Transverse colon (tissue), 4 donors: ENCODE results near the gene SSPN. TPM values are rescaled to one million over a fixed set of nuclear protein-coding genes. Genes with fewer than 3 reads are reported as not detected.

Experiments
- DNase-seq: peaks from one replicate; pipeline ENCODE4 v3.0.0-alpha.2; 2019
- H3K27ac ChIP-seq, 4 donors: fragments of 200-600 bp; sonication (generic); 2 replicates each; pipeline ENCODE4 v1.5.1; 2016 to 2018; ENCODE audit warnings: inconsistent platforms in 4 of 4
- H3K27me3 ChIP-seq: fragments of 200-600 bp; sonication (generic); 2 replicates; pipeline ENCODE4 v1.5.1; 2017; ENCODE audit warnings: inconsistent platforms
- H3K36me3 ChIP-seq, 4 donors: fragments of 200-600 bp; sonication (generic); 2 replicates each; pipeline ENCODE4 v1.5.1; 2017 to 2019; ENCODE audit warnings: inconsistent platforms in 4 of 4
- H3K4me1 ChIP-seq, 4 donors: fragments of 200-600 bp; sonication (generic); 2 replicates each; pipeline ENCODE4 v1.5.1; 2017 to 2020; ENCODE audit warnings: inconsistent platforms in 4 of 4
- H3K4me3 ChIP-seq, 4 donors: fragments of 200-600 bp; sonication (generic); 1 replicate in 1 of 4; 2 replicates in 3 of 4; pipeline versions ENCODE4 v1.5.1 to v1.6.1; 2017 to 2019; ENCODE audit warnings: inconsistent platforms in 4 of 4
- H3K9me3 ChIP-seq, 2 donors: fragments of 200-600 bp; sonication (generic); 2 replicates each; pipeline ENCODE4 v1.5.1; 2017 to 2019; ENCODE audit warnings: inconsistent platforms in 2 of 2
- EP300 ChIP-seq: sonication (generic); formaldehyde crosslinking; IDR thresholded peaks from one replicate; pipeline ENCODE4 v1.6.1; 2017; ENCODE audit warnings: antibody characterized with exemption, low read depth
- POLR2A ChIP-seq: fragments of 450-650 bp; IDR thresholded peaks from one replicate; pipeline ENCODE4 v1.6.1; 2016; ENCODE audit warnings: antibody characterized with exemption, mild to moderate bottlenecking, moderate library complexity
- POLR2AphosphoS5 ChIP-seq, 3 donors: sonication (generic); formaldehyde crosslinking; IDR thresholded peaks; one replicate each; pipeline ENCODE4 v1.6.1; 2016; ENCODE audit warnings: antibody characterized with exemption in 3 of 3
- WGBS, 2 donors: methylation state at CpG; one replicate each; pipeline ENCODE4 v1.1.5; 2018; ENCODE audit warnings: low coverage in 1 of 2; 5-methylcytosine and 5-hydroxymethylcytosine counted together
- in situ Hi-C, 4 donors: fragments of 200-750 bp; cut with MboI; loops; one replicate each; pipeline versions ENCODE4 v1.15.0 to v1.15.1; 2017; ENCODE audit warnings: low sequenced_read_pairs in 3 of 4, low pct_ligation_motif_present in 1 of 4, low pct_unique_long_range_greater_than_20kb in 1 of 4
- intact Hi-C: fragments of 100-400 bp; cut with DNase I; formaldehyde crosslinking; loops from one replicate; pipeline ENCODE4 v1.15.1; 2023; ENCODE audit warnings: low total_unique reads
- total RNA-seq, 4 donors: library from RNA; depleted of rRNA; stranded (reverse); fragments of >200 nt; gene quantifications; one replicate each; pipeline ENCODE4 v1.1.0, GENCODE V29; 2016
- TF ChIP-seq, protein P1 (sequence below), 5 experiments: fragments of 200-600 bp in 3 of 5; fragments of 450-650 bp in 2 of 5; sonication (generic) in 3 of 5; IDR thresholded peaks; 1 replicate in 2 of 5; 2 replicates in 3 of 5; pipeline ENCODE4 v1.5.1; 2016 to 2017; ENCODE audit warnings: antibody characterized with exemption in 5 of 5, inconsistent platforms in 3 of 5, mild to moderate bottlenecking in 2 of 5, moderate library complexity in 1 of 5

SSPN gene
- total RNA-seq, 4 donors from 2014 or later = 4.5 to 103 (median 15.0) TPM

DNA sequence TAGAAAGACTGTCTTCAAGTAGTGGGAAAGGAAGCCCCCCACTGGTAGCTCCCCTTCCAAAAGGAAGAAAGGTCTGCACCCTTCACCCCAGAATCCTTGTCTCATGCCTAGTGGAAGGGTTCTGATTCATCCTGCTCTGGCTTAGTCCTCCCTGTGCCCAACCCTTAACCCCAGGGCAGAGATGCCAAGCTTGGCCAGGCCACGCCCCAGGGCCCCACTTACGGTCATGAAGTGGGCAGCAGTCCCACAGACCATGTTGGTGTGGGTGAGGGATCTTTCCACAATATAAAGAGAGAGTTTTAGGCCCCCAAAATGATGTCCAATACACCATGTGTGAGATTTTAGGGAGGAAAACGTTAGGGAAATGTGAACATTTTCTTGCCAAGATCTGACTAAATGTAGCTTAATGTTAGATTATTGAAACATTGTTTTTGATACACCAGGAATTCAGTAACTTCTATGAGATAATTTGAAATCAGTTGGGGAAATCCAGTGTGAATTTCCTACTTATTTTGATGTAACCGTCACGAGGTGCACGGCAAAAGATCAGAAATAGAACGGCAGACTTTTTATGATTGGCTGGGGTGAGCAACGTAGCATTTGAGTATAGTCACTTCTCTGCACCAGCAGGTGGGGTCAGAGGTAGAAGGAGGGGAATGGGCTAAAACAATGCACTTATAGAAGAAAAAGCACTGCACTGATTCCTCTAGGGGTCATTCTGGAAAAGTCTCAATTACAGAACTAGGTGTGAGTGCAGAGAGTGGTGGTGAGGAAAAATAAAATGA lies 8.2 kb upstream of the SSPN start:
- no peaks in the 10 kb centered on the region for H3K9me3 ChIP-seq
- no peaks in the 10 kb centered on the region for H3K27me3 ChIP-seq
- H3K4me1 ChIP-seq = peaks cover 0 to 3% (median 0%) of the 10 kb centered on the region in 4 donors
- intact Hi-C loops = no loop called here
- no peak for DNase-seq
- H3K27ac ChIP-seq = no peak overlapping the region
- H3K4me3 ChIP-seq = no peak overlapping the region
- TF ChIP-seq, protein P1, sequence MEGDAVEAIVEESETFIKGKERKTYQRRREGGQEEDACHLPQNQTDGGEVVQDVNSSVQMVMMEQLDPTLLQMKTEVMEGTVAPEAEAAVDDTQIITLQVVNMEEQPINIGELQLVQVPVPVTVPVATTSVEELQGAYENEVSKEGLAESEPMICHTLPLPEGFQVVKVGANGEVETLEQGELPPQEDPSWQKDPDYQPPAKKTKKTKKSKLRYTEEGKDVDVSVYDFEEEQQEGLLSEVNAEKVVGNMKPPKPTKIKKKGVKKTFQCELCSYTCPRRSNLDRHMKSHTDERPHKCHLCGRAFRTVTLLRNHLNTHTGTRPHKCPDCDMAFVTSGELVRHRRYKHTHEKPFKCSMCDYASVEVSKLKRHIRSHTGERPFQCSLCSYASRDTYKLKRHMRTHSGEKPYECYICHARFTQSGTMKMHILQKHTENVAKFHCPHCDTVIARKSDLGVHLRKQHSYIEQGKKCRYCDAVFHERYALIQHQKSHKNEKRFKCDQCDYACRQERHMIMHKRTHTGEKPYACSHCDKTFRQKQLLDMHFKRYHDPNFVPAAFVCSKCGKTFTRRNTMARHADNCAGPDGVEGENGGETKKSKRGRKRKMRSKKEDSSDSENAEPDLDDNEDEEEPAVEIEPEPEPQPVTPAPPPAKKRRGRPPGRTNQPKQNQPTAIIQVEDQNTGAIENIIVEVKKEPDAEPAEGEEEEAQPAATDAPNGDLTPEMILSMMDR (IDR thresholded peaks at IDR 0.05) = no peak
- TF ChIP-seq EP300 (no peak), POLR2A (no peak), POLR2AphosphoS5 (IDR thresholded peaks at IDR 0.05) (no peak)
- WGBS, 2 donors = 76 to 77% methylated on average over 5 to 8 of the region's 8 CpGs
- in situ Hi-C loops = no loop called here
- no peaks in the 10 kb centered on the region for H3K36me3 ChIP-seq

DNA sequence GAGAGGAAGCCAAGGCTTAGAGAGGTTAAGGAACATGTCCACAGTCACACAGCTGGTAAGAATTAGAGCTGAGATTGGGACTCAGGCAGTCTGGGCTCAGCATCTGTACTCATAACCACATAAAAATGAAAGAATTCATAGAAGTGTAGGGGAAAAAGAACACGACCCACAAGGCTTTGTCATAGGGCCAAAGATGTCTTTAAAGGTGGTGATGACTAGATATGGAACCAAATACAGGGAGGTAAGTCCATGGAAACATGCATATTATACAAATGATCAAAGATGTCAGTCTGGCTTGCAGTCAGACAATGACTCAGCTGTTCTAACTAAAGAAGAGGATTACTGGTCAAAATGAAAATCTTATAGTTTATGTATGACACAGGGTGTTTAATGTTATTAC lies 7.2 kb upstream of the SSPN start:
- no peak overlapping the region for H3K4me3 ChIP-seq

DNA sequence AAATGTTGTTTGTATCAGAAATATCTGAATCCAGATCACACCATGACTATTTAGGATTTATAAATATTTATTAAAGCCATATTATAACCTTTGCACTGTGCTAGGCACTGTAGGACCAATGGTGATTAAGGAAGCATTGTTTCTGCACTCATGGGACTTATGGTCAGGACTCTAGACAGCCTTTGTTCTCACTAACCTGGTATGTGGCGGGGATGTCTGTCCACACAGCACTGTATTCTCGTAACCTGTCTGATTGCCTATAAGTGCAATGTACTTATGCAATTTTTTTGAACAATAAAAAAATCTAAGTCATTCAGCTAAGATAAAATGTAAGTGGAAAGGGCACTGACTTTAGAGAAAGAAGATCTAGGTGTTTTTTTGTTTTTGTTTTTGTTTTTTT lies 6.7 kb upstream of the SSPN start:
- intact Hi-C loops = no loop called here
- WGBS, 2 donors = 84 to 100% methylated on average over 1 to 2 of the region's 2 CpGs
- Histone ChIP-seq H3K4me1 (peaks cover 0 to 3% (median 0%) of the 10 kb centered on the region in 4 donors), H3K4me3 (no peak overlapping the region), H3K9me3 (no peaks in the 10 kb centered on the region), H3K27ac (no peak overlapping the region), H3K27me3 (no peaks in the 10 kb centered on the region), H3K36me3 (no peaks in the 10 kb centered on the region)
- in situ Hi-C loops = no loop called here
- TF ChIP-seq, protein P1 (IDR thresholded peaks at IDR 0.05) = no peak
- TF ChIP-seq POLR2AphosphoS5 (IDR thresholded peaks at IDR 0.05) (no peak), POLR2A (no peak), EP300 (no peak)
- DNase-seq = no peak

More for the DNA sequence above, 7.2 kb upstream of the SSPN start:
- Histone ChIP-seq H3K4me1 (peaks cover 0 to 3% (median 0%) of the 10 kb centered on the region in 4 donors), H3K9me3 (no peaks in the 10 kb centered on the region), H3K36me3 (no peaks in the 10 kb centered on the region), H3K27me3 (no peaks in the 10 kb centered on the region), H3K27ac (no peak overlapping the region)
- in situ Hi-C loops = no loop called here
- intact Hi-C loops = no loop called here
- 22% methylated on average over 1 of the region's 1 CpG; no CpG with 5 or more reads in 1 of the 2 donors for WGBS, 2 donors
- no peak for DNase-seq
- TF ChIP-seq POLR2AphosphoS5 (IDR thresholded peaks at IDR 0.05) (no peak), EP300 (no peak), POLR2A (no peak)
- TF ChIP-seq, protein P1 (IDR thresholded peaks at IDR 0.05) = no peak

DNA sequence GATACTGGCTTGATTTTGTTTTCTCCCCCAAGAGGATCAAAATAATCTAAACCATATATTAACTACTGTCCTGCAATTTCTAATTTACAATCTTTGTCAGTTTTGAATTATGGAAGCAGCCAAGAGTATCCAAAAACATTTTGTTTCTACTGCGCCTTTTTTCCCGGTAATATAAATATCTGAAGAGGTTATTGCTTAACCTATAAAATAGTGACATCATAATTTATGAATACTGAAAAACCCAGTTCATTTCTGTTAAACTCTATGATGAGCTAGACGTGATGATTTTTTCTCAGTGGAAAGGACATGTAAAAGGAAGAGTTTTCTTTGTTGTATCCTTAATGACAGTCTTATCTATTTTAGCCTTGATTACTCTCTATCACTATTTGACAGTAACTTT lies 3.2 kb upstream of the SSPN start:
- Histone ChIP-seq H3K9me3 (no peaks in the 10 kb centered on the region), H3K36me3 (no peaks in the 10 kb centered on the region), H3K4me3 (no peak overlapping the region), H3K4me1 (peaks cover 0 to 23% (median 5%) of the 10 kb centered on the region in 4 donors), H3K27me3 (no peaks in the 10 kb centered on the region), H3K27ac (no peak overlapping the region)
- TF ChIP-seq POLR2AphosphoS5 (IDR thresholded peaks at IDR 0.05) (no peak), EP300 (no peak), POLR2A (no peak)
- TF ChIP-seq, protein P1 (IDR thresholded peaks at IDR 0.05) = no peak
- no peak for DNase-seq
- in situ Hi-C loops = no loop called here
- intact Hi-C loops = no loop called here
- 57 to 75% methylated on average over 3 of the region's 3 CpGs for WGBS, 2 donors
